GM21619 (cell line): ENCODE measurements around the gene ATP6V1F.
A peak's percentile ranks its signal among the peaks of the same experiment; 100 is the strongest.

Experiments
- ATAC-seq: cut with Tn5 transposase; IDR thresholded peaks from one replicate; pipeline ENCODE4 v1.9.1; 2021; ENCODE audit not compliant: unreplicated experiment

ATP6V1F gene

GRCh38 chr7:128847721-128848211, 14.9 kb upstream of the ATP6V1F start:
- no peak for ATAC-seq

DNA sequence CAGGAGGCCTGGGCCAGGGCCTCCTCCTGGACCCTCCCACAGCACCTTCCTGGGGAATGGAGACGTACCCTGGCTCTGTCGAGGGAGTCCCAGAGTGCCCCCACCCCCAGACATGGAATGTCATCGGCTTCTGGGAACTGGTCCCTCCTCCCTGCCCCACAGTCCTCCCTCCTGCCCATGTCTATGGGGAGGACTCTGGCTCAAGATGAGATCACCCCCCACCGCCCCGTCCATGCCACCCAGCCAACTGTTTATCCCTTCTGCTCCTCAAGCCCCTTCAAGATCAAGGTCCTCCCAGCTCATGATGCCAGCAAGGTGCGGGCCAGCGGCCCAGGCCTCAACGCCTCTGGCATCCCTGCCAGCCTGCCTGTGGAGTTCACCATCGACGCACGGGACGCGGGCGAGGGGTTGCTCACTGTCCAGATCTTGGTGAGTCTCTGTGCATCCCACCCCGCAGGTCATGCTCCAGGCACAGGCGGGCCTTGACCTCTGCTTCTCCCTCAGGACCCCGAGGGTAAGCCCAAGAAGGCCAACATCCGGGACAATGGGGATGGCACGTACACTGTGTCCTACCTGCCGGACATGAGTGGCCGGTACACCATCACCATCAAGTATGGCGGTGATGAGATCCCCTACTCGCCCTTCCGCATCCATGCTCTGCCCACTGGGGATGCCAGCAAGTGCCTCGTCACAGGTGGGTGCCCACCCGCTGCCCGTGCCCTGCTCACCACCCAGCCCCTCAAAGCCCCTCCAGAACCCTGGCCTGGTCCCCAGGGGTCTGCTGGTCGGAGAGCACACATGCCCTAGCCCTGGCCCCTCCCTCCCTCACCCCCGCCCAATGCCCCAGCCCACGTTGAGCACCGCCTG, 14.1 kb upstream of the ATP6V1F start:
- no peak for ATAC-seq

GRCh38 chr7:128849156-128849515, 13.5 kb upstream of the ATP6V1F start:
- ATAC-seq: no peak

GRCh38 chr7:128849804-128850490, 12.7 kb upstream of the ATP6V1F start:
- ATAC-seq: no peak

DNA sequence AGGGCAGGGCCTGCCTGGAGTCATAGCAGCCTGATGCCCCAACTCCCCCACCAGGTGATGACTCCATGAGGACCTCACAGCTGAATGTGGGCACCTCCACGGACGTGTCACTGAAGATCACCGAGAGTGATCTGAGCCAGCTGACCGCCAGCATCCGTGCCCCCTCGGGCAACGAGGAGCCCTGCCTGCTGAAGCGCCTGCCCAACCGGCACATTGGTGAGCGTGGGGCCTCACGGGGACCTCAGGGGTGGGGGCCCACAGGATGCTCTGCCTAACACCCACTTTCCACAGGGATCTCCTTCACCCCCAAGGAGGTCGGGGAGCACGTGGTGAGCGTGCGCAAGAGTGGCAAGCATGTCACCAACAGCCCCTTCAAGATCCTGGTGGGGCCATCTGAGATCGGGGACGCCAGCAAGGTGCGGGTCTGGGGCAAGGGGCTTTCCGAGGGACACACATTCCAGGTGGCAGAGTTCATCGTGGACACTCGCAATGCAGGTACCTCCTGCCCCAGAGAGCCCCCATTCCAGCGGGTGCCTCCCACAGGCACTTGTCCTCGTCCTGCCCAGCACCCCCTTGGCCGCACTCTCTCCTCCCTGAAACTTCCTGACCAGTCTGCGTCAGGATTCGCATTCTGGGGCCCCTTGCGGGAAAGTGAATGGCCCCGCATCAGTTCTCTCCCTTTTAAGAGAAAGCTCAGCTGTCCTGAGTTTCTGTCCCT, 10.0 kb upstream of the ATP6V1F start:
- ATAC-seq: no peak

DNA sequence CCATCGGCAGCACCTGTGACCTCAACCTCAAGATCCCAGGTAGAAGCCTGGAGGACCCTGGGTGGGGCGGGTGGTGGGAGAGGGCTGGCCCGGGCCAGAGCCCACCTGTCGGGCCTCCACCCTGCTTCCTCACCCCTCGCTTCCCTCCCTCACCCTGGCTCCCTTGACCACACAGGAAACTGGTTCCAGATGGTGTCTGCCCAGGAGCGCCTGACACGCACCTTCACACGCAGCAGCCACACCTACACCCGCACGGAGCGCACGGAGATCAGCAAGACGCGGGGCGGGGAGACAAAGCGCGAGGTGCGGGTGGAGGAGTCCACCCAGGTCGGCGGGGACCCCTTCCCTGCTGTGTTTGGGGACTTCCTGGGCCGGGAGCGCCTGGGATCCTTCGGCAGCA, 8.9 kb upstream of the ATP6V1F start:
- ATAC-seq: no peak

DNA sequence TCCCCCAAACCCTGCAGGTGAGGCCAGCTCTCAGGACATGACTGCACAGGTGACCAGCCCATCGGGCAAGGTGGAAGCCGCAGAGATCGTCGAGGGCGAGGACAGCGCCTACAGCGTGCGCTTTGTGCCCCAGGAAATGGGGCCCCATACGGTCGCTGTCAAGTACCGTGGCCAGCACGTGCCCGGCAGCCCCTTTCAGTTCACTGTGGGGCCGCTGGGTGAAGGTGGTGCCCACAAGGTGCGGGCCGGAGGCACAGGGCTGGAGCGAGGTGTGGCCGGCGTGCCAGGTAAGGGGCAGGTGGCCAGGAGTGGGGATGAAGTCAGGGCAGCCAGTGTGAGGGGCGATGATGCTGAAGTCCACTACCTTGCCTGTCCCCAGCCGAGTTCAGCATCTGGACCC, 8.3 kb upstream of the ATP6V1F start:
- no peak for ATAC-seq

DNA sequence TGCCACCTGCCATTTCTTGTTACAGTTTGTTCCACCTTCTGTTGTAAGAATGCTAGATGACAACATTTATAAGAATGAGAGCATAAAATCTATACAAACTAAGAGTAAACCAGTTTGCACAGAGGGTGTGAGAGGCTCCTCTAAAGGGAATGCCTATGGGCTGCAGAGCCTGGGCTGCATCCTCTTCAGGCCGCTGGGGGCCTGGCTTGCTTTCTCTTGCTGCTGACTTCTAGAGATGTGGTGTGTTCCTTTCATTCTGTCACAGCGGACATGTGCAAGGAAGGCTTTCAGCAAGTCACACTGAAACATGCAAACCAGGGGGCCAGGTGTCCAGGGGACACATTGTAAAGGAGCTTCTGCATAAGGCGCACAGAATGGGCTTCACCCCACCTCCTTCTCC, 7.1 kb upstream of the ATP6V1F start:
- ATAC-seq: no peak

DNA sequence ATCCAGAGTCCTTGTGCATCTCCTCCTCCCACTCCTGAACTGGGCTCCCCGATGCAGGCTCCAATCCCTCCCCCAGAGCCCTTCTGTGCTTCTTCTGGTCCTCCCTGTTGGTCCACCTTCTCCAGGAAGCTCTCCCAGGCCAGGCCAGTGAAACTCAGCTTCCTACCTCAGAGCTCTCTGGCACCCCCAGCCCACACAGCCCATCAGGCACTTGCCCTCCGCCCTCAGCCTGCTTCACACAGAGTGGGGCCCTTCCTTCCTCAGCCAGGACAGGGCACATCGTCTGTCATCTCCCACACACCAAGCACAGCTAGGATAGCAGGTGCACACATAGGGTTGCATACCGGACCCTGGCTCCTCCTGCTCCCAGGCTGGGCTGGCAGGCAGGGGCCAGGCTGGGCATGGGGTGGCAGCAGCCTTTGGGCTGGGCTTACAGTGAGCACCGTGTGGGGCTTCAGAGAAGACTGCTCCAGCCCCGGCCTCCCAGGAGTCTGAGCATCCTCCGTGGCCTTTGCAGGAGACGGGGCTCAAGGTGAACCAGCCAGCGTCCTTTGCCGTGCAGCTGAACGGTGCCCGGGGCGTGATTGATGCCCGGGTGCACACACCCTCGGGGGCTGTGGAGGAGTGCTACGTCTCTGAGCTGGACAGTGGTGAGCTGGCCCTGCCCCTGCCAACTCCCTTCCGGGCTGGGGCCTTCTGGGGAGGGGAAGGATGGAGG, 6.5 kb upstream of the ATP6V1F start:
- no peak for ATAC-seq

DNA sequence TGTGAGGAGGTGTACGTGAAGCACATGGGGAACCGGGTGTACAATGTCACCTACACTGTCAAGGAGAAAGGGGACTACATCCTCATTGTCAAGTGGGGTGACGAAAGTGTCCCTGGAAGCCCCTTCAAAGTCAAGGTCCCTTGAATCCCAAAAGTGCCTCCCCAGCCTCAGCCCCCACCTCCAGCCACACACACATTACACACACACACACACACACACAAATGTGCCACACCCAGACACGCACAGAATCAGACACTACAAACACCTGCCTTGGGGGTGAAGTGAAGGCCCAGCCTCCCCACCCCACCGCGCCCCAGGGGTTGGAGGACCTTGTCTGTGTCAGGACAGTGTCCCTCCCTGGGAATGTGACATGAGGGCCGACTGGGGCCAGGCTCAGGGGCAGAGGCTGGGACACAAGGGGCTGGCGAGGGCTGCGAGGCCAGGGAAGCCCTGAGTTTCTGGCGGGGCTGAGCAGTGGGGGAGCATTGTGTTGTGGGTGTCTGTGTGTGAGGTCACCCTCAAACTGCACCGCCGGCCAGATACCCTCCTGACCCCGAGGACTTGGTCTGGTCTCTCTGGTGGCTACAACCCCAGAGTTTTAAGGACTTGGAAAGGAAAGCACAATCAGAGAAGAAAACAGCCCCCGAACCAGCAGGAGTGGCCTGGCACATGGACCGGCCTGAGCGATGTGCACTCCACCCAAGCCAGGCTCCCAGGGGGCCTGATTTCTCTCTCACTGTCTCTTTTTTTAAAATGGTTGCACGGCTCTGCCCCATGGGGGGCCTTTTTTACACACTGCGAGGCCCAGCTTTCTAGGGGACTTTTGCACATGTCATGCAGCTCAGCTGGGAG, 4.0 kb upstream of the ATP6V1F start:
- ATAC-seq: no peak

DNA sequence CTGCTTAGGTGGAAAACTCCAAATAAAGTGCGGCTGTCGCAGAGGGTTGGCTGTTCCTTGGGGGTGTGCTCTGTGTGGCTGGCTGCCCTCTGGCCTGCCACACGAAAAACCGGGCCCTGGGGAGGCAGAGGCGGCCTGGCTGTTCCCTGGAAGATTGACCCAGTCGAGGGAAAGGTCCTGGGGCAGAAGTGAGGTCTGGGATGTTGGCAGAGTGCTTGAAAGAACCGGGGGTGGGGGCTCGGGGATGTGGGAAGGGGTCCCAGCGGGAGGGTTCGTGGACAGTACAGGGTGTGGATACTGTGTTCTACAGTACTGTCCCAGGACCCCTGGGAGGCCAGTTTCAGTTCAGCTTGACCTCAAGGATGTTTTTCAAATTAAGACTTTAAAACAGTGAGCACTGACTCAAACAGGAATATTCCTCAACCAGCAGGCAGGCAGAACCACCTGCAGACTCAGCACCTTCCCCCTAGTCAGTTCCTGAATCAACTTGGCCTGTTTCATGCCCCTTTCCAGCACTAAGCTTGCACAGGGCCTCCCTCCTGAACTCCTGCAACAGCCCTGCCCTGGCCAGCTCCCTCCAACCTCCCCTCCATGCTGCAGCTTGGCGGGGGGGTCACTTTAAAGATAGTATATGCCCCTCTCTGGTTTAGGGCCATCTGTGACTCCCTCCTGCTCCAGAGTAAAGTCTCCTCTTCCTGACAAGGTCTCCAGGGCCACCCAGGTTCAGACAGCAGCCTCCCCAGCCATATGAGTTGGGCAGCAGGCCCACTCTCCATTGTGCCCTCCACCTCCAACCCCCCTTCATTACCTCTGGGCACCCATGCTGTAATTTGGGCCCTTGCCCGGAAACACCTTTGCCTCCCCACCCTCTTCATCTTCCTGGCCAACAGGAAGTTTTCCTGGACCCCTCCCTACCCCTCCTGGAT, 3.2 kb upstream of the ATP6V1F start:
- no peak for ATAC-seq

DNA sequence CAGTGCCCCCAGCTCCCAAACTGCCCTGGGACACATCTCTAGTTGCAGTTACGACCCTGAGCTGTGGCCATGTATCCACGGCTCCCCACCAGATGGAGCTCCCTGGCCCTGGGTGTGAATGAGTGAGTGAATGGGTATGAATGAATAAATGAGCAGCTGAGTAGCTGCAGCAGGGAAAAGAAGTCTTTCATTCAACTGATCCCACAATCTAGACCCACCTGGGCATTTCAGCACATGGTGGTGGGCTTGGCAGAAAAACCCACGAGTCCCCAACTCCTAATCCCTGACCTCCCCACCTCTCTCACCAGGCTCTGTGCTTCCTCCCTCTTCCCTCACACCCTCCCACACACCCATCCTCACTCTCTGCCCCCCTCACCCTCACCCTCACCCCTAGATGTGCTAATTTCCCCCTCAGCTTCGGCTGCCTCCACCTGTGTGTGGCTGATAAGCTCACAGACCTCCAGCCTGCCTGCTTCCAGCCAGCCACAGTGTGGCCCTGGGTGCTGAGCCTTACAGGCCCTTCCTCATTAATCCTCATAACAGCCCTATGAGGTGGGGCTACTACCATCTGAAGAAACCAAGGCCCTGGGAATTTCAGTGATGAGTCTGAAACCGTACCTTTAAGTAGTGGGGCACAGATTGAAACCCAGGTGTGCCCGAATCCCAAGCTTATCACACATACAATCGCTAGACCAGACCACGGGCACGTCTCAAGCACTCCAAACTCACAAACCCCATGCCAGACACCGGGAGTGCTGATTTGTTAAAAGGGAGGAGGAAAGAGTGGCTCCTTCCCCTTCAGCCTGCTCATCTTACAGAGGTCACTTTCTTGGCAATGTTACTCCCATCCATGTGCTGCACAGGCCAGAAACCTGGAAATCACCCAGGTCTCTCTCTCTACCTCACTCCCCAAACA, 2.2 kb upstream of the ATP6V1F start:
- ATAC-seq: no peak

DNA sequence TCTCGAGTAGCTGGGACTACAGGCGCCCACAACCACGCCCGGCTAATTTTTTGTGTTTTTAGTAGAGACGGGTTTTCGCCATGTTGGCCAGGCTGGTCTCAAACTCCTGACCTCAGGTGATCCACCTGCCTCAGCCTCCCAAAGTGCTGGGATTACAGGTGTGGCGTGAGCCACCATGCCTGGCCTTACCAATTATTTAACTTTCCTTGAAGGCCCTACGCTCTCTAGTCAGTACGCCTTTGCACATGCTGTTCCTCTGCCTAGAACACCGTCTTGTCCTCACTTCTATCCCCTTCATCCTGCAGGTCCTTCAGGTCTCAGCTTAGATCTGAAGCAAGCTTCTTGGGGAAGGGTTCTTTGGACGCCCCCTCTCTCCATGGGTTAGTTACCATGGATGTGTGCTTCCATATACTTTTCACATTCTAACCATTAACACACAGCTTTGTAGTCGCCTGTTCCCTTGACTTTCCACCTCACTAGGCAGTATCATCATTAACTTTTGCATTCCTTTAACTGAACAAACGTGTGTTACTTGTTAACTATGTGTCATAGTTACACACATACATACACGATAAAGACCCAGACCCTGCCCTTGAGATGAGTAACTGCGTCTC, 592 bp upstream of the ATP6V1F start:
- ATAC-seq: no peak

- peak; percentile 35 for ATAC-seq
Measured at GRCh38 chr7:128863433-128863989, 855 bp downstream of the ATP6V1F start.

DNA sequence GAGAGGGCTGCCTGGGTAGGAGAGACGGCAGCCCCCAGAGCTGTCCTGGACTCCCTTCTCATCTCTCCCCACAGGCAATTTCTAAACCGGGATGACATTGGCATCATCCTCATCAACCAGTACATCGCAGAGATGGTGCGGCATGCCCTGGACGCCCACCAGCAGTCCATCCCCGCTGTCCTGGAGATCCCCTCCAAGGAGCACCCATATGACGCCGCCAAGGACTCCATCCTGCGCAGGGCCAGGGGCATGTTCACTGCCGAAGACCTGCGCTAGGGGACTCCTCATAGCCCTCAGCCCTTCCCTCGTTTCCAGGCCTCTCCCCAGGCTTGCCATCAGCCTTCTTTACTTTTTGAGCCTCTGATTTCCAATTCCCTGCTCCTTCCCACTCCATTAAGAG, 2.6 kb downstream of the ATP6V1F start:
- no peak for ATAC-seq

- ATAC-seq: no peak
Measured at GRCh38 chr7:128865996-128866877, 3.6 kb downstream of the ATP6V1F start.
